Endothelial cell of umbilical vein (primary cell): ENCODE results near the gene CNP. TPM values are rescaled to one million over a fixed set of nuclear protein-coding genes. Genes with fewer than 3 reads are reported as not detected.

ENCODE experiments used
- BruUV-seq: library from RNA; stranded (reverse); fragments of 400-500 nt; replicated peaks from 2 replicates; lab custom pipeline; 2021; lab: Mats Ljungman, UMichigan
- CTCF ChIA-PET: fragments of 300-600, 350-600 bp; sonication (Branson Sonifier 250); formaldehyde crosslinking; loops from one replicate; lab custom pipeline; 2021; ENCODE audit warnings: antibody characterized with exemption, inconsistent platforms; lab: Charles Lee
- POLR2A ChIA-PET: fragments of 300-600, 350-600 bp; sonication (Branson Sonifier 250); formaldehyde crosslinking; loops from one replicate; lab custom pipeline; 2021; ENCODE audit warnings: antibody characterized with exemption, inconsistent platforms; lab: Charles Lee
- DNase-seq: peaks from one replicate; pipeline ENCODE4 v3.0.0-alpha.2; 2011; ENCODE audit warnings: low read depth, low spot score
- FAIRE-seq: peaks from 2 replicates; lab custom pipeline; 2011; peaks lifted over from hg19 to GRCh38; lab: Jason Lieb, UNC
- H2AFZ ChIP-seq: 2 replicates; pipeline ENCODE4 v1.6.0; 2012; ENCODE audit warnings: low read depth, low read length, control low read depth, inconsistent platforms
- H3K27ac ChIP-seq: 2 replicates; pipeline ENCODE4 v1.5.1; 2011; ENCODE audit warnings: low read depth, mild to moderate bottlenecking, control low read depth, low read length, moderate library complexity; ENCODE audit not compliant: insufficient read depth
- H3K27me3 ChIP-seq, 2 experiments: 2 replicates each; pipeline versions ENCODE4 v1.6.0 to v1.6.1; 2011; ENCODE audit warnings: low read length in 2 of 2, mixed read lengths in 1 of 2; ENCODE audit not compliant: control insufficient read depth in 2 of 2, insufficient read depth in 2 of 2
- H3K36me3 ChIP-seq, 2 experiments: 2 replicates in 1 of 2; 3 replicates in 1 of 2; pipeline ENCODE4 v1.5.1; 2011; ENCODE audit warnings: low read length in 2 of 2, mild to moderate bottlenecking in 1 of 2, moderate library complexity in 1 of 2; ENCODE audit not compliant: control insufficient read depth in 2 of 2, insufficient read depth in 2 of 2; ENCODE audit errors: extremely low read depth in 1 of 2
- H3K4me1 ChIP-seq: 3 replicates; pipeline ENCODE4 v1.5.1; 2011; ENCODE audit warnings: mild to moderate bottlenecking, low read length; ENCODE audit not compliant: control insufficient read depth, insufficient read depth; ENCODE audit errors: extremely low read depth
- H3K4me2 ChIP-seq: 2 replicates; pipeline ENCODE4 v1.6.1; 2011; ENCODE audit warnings: low read length, control low read depth, mixed read lengths; ENCODE audit not compliant: insufficient read depth
- H3K4me3 ChIP-seq, 3 experiments: fragments of 200-600 bp in 1 of 3; sonication (generic), shearing (Covaris generic) in 1 of 3; replicated peaks in 1 of 3; 2 replicates each; pipeline ENCODE4 v1.5.1; 2011 to 2016; ENCODE audit warnings: control low read depth in 3 of 3, low read length in 3 of 3, mild to moderate bottlenecking in 2 of 3, inconsistent platforms in 1 of 3, low read depth in 1 of 3, moderate library complexity in 1 of 3; ENCODE audit not compliant: insufficient read depth in 1 of 3
- H3K79me2 ChIP-seq: 2 replicates; pipeline ENCODE4 v1.6.0; 2012; ENCODE audit warnings: low read length, inconsistent platforms; ENCODE audit not compliant: control insufficient read depth, insufficient read depth
- H3K9ac ChIP-seq: replicated peaks from 2 replicates; pipeline ENCODE3; 2011; ENCODE audit warnings: low read length, control low read depth; ENCODE audit not compliant: insufficient read depth; ENCODE audit errors: extremely low read depth
- H3K9me1 ChIP-seq: replicated peaks from 3 replicates; pipeline ENCODE4 v1.6.0; 2011; ENCODE audit warnings: mild to moderate bottlenecking, low read length; ENCODE audit not compliant: control insufficient read depth, insufficient read depth; ENCODE audit errors: extremely low read depth
- H3K9me3 ChIP-seq: replicated peaks from 2 replicates; pipeline ENCODE4 v1.5.1; 2012; ENCODE audit warnings: low read length, inconsistent platforms; ENCODE audit not compliant: control insufficient read depth, insufficient read depth
- H4K20me1 ChIP-seq: replicated peaks from 2 replicates; pipeline ENCODE3; 2011; ENCODE audit warnings: mild to moderate bottlenecking, low read length; ENCODE audit not compliant: control insufficient read depth, insufficient read depth; ENCODE audit errors: extremely low read depth
- EZH2 ChIP-seq: IDR thresholded peaks from 2 replicates; pipeline ENCODE4 v1.6.1; 2012; ENCODE audit warnings: borderline replicate concordance, low read depth, mild to moderate bottlenecking, moderate library complexity, low read length, inconsistent platforms; ENCODE audit not compliant: severe bottlenecking
- GATA2 ChIP-seq: IDR thresholded peaks from 2 replicates; pipeline ENCODE4 v1.7.0; 2011; ENCODE audit warnings: low read depth, mild to moderate bottlenecking, moderate library complexity, mixed read lengths, low read length; ENCODE audit not compliant: insufficient read length, insufficient read depth
- JUN ChIP-seq: IDR thresholded peaks from 2 replicates; pipeline ENCODE4 v1.6.1; 2011; ENCODE audit warnings: borderline replicate concordance, low read depth; ENCODE audit not compliant: insufficient read length, insufficient read depth
- MAX ChIP-seq: IDR thresholded peaks from 2 replicates; pipeline ENCODE4 v1.6.1; 2011; ENCODE audit not compliant: insufficient read depth, insufficient read length
- POLR2A ChIP-seq: IDR thresholded peaks from 2 replicates; pipeline ENCODE4 v1.6.1; 2012; ENCODE audit warnings: low read depth, mild to moderate bottlenecking, control low read depth, low read length
- POLR2AphosphoS5 ChIP-seq: IDR thresholded peaks from 2 replicates; pipeline ENCODE4 v1.6.1; 2012; ENCODE audit warnings: low read depth, mild to moderate bottlenecking, control low read depth, low read length, moderate library complexity; ENCODE audit not compliant: insufficient read depth
- dilution Hi-C: fragments of 300-500 bp; cut with MboI; formaldehyde crosslinking; loops from one replicate; pipeline ENCODE4 v1.15.0; 2019; ENCODE audit warnings: low sequenced_read_pairs; ENCODE audit not compliant: extremely low pct_ligation_motif_present
- intact Hi-C: fragments of 100-400 bp; cut with micrococcal nuclease; formaldehyde crosslinking; loops from one replicate; pipeline ENCODE4 v1.10.0; 2022
- polyA plus RNA-seq, 4 experiments: library from polyadenylated mRNA; depleted of rRNA in 3 of 4; stranded (reverse) in 3 of 4; unstranded in 1 of 4; fragments of >200 nt; gene quantifications; 2 replicates each; pipeline versions ENCODE4 v1.2.1 to v1.2.3, GENCODE V29; 2011 to 2012; ENCODE audit warnings: missing spikeins in 1 of 4
- total RNA-seq: library from RNA; stranded (reverse); gene quantifications from 2 replicates; pipeline ENCODE4 v1.2.3, GENCODE V29; 2021

CNP gene
- total and polyA plus RNA-seq, 2 donors (not counting 3 experiments of a cell fraction or from before 2014, with no cell fraction given) = 49.4 to 84.9 TPM

- dilution Hi-C loops = no loop called here
- Histone ChIP-seq H3K9me1 (no peaks in the 10 kb centered on the region), H3K79me2 (peaks cover 52% of the 10 kb centered on the region), H3K27me3 (no peaks in the 10 kb centered on the region), H3K4me1 (peaks cover 20% of the 10 kb centered on the region), H3K4me2 (peak within 1 kb of the TSS; percentile 86), H3K9ac (peak within 1 kb of the TSS; percentile 80), H4K20me1 (no peaks in the 10 kb centered on the region), H3K36me3 (peaks cover under 1% of the 10 kb centered on the region in 2 experiments), H3K9me3 (no peaks in the 10 kb centered on the region), H3K27ac (peak within 1 kb of the TSS; percentile 76), H3K4me3 (peak within 1 kb of the TSS; percentile 41 to 88 (median 85)), H2AFZ (peak within 1 kb of the TSS; percentile 88)
- ChIA-PET POLR2A (interaction anchor here (0.6 to 1.1 kb wide), 4 partner anchors 11 to 41 kb away, joined by 3 to 6 read pairs (median 3); partner anchors contain the start of gene ODAD4), CTCF (interaction anchor here (1.0 to 3.3 kb wide), 6 partner anchors 12 to 48 kb away, joined by 3 to 26 read pairs (median 4); partner anchors contain the start of genes CNP and ODAD4)
- TF ChIP-seq POLR2AphosphoS5 (peak; percentile 95), GATA2 (no peak), POLR2A (peak; percentile 97)
- FAIRE-seq (peak; percentile 98), DNase-seq (peak; percentile 96)
- TSS peak; percentile 51 for BruUV-seq
- intact Hi-C loops = loop anchor here (1.0 kb wide), 2 partner anchors 12 to 41 kb away; partner anchors contain the start of gene ODAD4
Observed at GRCh38 chr17:41918314-41919164, 48.1 kb upstream of the CNP start, which contains the start of gene ACLY. Gene ACLY (minus strand): TSS chr17:41918951. CDS start chr17:41913873, 5,078 bp downstream.

- H3K27ac ChIP-seq = no peak overlapping the region
Observed at GRCh38 chr17:41919165-41919817, 47.3 kb upstream of the CNP start.

More at GRCh38 chr17:41919165-41919817, 47.3 kb upstream of the CNP start:
- DNase-seq (no peak), FAIRE-seq (peak; percentile 54)
- Histone ChIP-seq H3K36me3 (no peaks in the 10 kb centered on the region), H3K79me2 (peaks cover 45% of the 10 kb centered on the region), H3K9me3 (no peaks in the 10 kb centered on the region), H3K4me3 (peak overlapping the region in 1 of 3 experiments; percentile 85), H3K9me1 (no peaks in the 10 kb centered on the region), H3K27me3 (no peaks in the 10 kb centered on the region), H3K4me1 (peaks cover 20% of the 10 kb centered on the region), H4K20me1 (no peaks in the 10 kb centered on the region), H2AFZ (peak overlapping the region; percentile 88), H3K4me2 (peak overlapping the region; percentile 66), H3K9ac (no peak overlapping the region)
- CTCF ChIA-PET = interaction anchor here (1.2 to 3.3 kb wide), 4 partner anchors 8 to 39 kb away, joined by 3 to 26 read pairs (median 13); partner anchors contain the start of gene ODAD4
- POLR2A ChIA-PET = interaction anchor here (0.6 to 1.1 kb wide), 2 partner anchors 25 to 40 kb away, joined by 3 read pairs; no protein-coding TSS in a partner anchor
- no peak for TF ChIP-seq GATA2
- TF ChIP-seq JUN = no peak
- no peak for TF ChIP-seq EZH2
- TF ChIP-seq MAX = peak; percentile 58
- TSS peak; percentile 69 for BruUV-seq
- dilution Hi-C loops (no loop called here), intact Hi-C loops (loop anchor here (1.0 kb wide), 2 partner anchors 11 to 40 kb away; partner anchors contain the start of gene ODAD4)
